Esophagus muscularis mucosa (tissue), 4 donors: ENCODE data around the gene ZAP70.

ENCODE experiments used
- CTCF ChIP-seq, 3 experiments: fragments of 200-600 bp in 2 of 3; fragments of 450-650 bp in 1 of 3; sonication (generic) in 2 of 3; IDR thresholded peaks; one replicate each; pipeline ENCODE4 v1.5.1; 2017 to 2019; ENCODE audit warnings: antibody characterized with exemption in 3 of 3, mild to moderate bottlenecking in 2 of 3, moderate library complexity in 1 of 3
- EP300 ChIP-seq: sonication (generic); formaldehyde crosslinking; IDR thresholded peaks from one replicate; pipeline ENCODE4 v1.6.1; 2017; ENCODE audit warnings: antibody characterized with exemption
- POLR2A ChIP-seq: fragments of 450-650 bp; IDR thresholded peaks from one replicate; pipeline ENCODE4 v1.6.1; 2017; ENCODE audit warnings: antibody characterized with exemption, moderate library complexity, mild to moderate bottlenecking, low read depth
- POLR2AphosphoS5 ChIP-seq, 2 donors: sonication (generic); formaldehyde crosslinking; IDR thresholded peaks; one replicate each; pipeline ENCODE4 v1.6.1; 2017; ENCODE audit warnings: antibody characterized with exemption in 2 of 2

- TF ChIP-seq EP300 (no peak), CTCF (IDR thresholded peaks at IDR 0.05) (no peak), POLR2A (no peak), POLR2AphosphoS5 (IDR thresholded peaks at IDR 0.05) (no peak)
Observed at GRCh38 chr2:97707362-97708047, 5.9 kb upstream of the ZAP70 start.
